K562 (cell line): ENCODE results near the gene AKAP13. TPM values are rescaled to one million over a fixed set of nuclear protein-coding genes. Genes with fewer than 3 reads are reported as not detected.

Experiments
- ATAC-seq: fragments of 200-7000 bp; cut with Tn5 transposase; 3 replicates; pipeline ENCODE4 v1.9.1; 2020; ENCODE audit warnings: moderate library complexity
- BruUV-seq: library from RNA; stranded (reverse); fragments of 400-500 nt; replicated peaks from 2 replicates; lab custom pipeline; 2021; lab: Mats Ljungman, UMichigan
- CTCF ChIA-PET: fragments of 300-600 bp; formaldehyde crosslinking; extraction: SDS; loops from one replicate; lab custom pipeline; 2021; ENCODE audit warnings: low intra/inter-chr PET ratio; lab: Yijun Ruan, JAX
- POLR2A ChIA-PET: fragments of 300-600, 350-650 bp; sonication (Branson Sonifier 250); formaldehyde crosslinking; extraction: SDS; loops from one replicate; lab custom pipeline; 2021; ENCODE audit warnings: antibody characterized with exemption, inconsistent platforms; lab: Yijun Ruan, JAX
- DNase-seq, 4 experiments: peaks; one replicate each; pipeline versions ENCODE4 v3.0.0 to v3.0.0-alpha.2; 2011 to 2018; ENCODE audit warnings: low spot score in 3 of 4, mixed read lengths in 3 of 4; ENCODE audit errors: extremely low read depth in 1 of 4
- FAIRE-seq: peaks from 2 replicates; lab custom pipeline; 2011; peaks lifted over from hg19 to GRCh38; lab: Jason Lieb, UNC
- H2AFZ ChIP-seq: 2 replicates; pipeline ENCODE4 v1.6.0; 2011; ENCODE audit warnings: low read depth, low read length, control low read depth, inconsistent platforms
- H3K27ac ChIP-seq: fragments of 200-600 bp; 3 replicates; pipeline ENCODE4 v1.8.0; 2011; ENCODE audit warnings: low read depth, mild to moderate bottlenecking, control low read depth, inconsistent platforms, low read length, moderate library complexity, mixed read lengths; ENCODE audit errors: extremely low read depth
- H3K27me3 ChIP-seq, 2 experiments: fragments of 300-600 bp in 1 of 2; 2 replicates in 1 of 2; 3 replicates in 1 of 2; pipeline versions ENCODE4 v1.6.0 to v1.8.0; 2011; ENCODE audit warnings: inconsistent platforms in 2 of 2, low read length in 2 of 2, mild to moderate bottlenecking in 1 of 2, mixed read lengths in 1 of 2, moderate library complexity in 1 of 2; ENCODE audit not compliant: control insufficient read depth in 2 of 2, insufficient read depth in 2 of 2
- H3K36me3 ChIP-seq: fragments of 300-600 bp; 3 replicates; pipeline ENCODE4 v1.8.0; 2011; ENCODE audit warnings: mild to moderate bottlenecking, low read length, inconsistent platforms; ENCODE audit not compliant: control insufficient read depth, insufficient read depth
- H3K4me1 ChIP-seq, 2 experiments: fragments of 200-600 bp in 1 of 2; replicated peaks in 1 of 2; 2 replicates in 1 of 2; 3 replicates in 1 of 2; pipeline versions ENCODE4 v1.5.1 to v1.8.0; 2011; ENCODE audit warnings: inconsistent platforms in 2 of 2, low read length in 2 of 2, mild to moderate bottlenecking in 1 of 2, mixed read lengths in 1 of 2, moderate library complexity in 1 of 2; ENCODE audit not compliant: control insufficient read depth in 2 of 2, insufficient read depth in 2 of 2
- H3K4me2 ChIP-seq: 2 replicates; pipeline ENCODE4 v1.6.1; 2011; ENCODE audit warnings: low read length, control low read depth, inconsistent platforms, mixed read lengths; ENCODE audit not compliant: insufficient read depth
- H3K4me3 ChIP-seq: fragments of 200-600 bp; sonication (generic), shearing (Covaris generic); 2 replicates; pipeline ENCODE4 v1.5.1; 2016; ENCODE audit warnings: control low read depth, inconsistent platforms
- H3K79me2 ChIP-seq: fragments of 200-600 bp; 3 replicates; pipeline ENCODE4 v1.8.0; 2011; ENCODE audit warnings: low read length, inconsistent platforms; ENCODE audit not compliant: control insufficient read depth, insufficient read depth
- H3K9ac ChIP-seq, 2 experiments: 2 replicates each; pipeline versions ENCODE4 v1.6.0 to v1.6.1; 2011; ENCODE audit warnings: low read depth in 2 of 2, low read length in 2 of 2, control low read depth in 1 of 2, inconsistent platforms in 1 of 2, mild to moderate bottlenecking in 1 of 2, mixed read lengths in 1 of 2; ENCODE audit not compliant: insufficient read depth in 1 of 2
- H3K9me1 ChIP-seq: one replicate; pipeline ENCODE4 v1.6.0; 2011; ENCODE audit warnings: inconsistent platforms, mild to moderate bottlenecking, low read length, moderate library complexity; ENCODE audit not compliant: control insufficient read depth, insufficient read depth
- H3K9me3 ChIP-seq: replicated peaks from 2 replicates; pipeline ENCODE4 v1.5.1; 2011; ENCODE audit warnings: low read depth, low read length, inconsistent platforms; ENCODE audit not compliant: control insufficient read depth, insufficient read depth
- H4K20me1 ChIP-seq: replicated peaks from 2 replicates; pipeline ENCODE4 v1.6.1; 2011; ENCODE audit warnings: low read length, inconsistent platforms, mixed read lengths; ENCODE audit not compliant: control insufficient read depth, insufficient read depth
- CBFA2T3 ChIP-seq: fragments of 450-650 bp; IDR thresholded peaks from 2 replicates; pipeline ENCODE4 v1.6.1; 2017
- DDX20 ChIP-seq: fragments of 450-650 bp; IDR thresholded peaks from 2 replicates; pipeline ENCODE4 v1.6.1; 2016; ENCODE audit warnings: missing genetic modification characterization, low read depth, mild to moderate bottlenecking, missing compliant biosample characterization, moderate library complexity
- DEAF1 ChIP-seq: fragments of 450-650 bp; formaldehyde crosslinking; IDR thresholded peaks from 2 replicates; pipeline ENCODE4 v1.4.0; 2020; ENCODE audit warnings: mild to moderate bottlenecking, moderate library complexity
- DPF2 ChIP-seq: fragments of 450-650 bp; IDR thresholded peaks from 2 replicates; pipeline ENCODE4 v1.6.1; 2016
- ETS2 ChIP-seq: IDR thresholded peaks from 2 replicates; pipeline ENCODE4 v1.6.1; 2016; ENCODE audit warnings: borderline replicate concordance, missing genetic modification characterization, mild to moderate bottlenecking, moderate library complexity, missing compliant biosample characterization; ENCODE audit not compliant: poor library complexity, severe bottlenecking
- FOXA3 ChIP-seq, 2 experiments: fragments of 450-650 bp in 1 of 2; sonication (generic) in 1 of 2; formaldehyde crosslinking; IDR thresholded peaks in 1 of 2; conservative IDR thresholded peaks in 1 of 2; 2 replicates each; pipeline versions ENCODE4 v1.4.0 to v1.8.0; 2020 to 2022; ENCODE audit warnings: mild to moderate bottlenecking in 2 of 2, missing genetic modification reagents in 1 of 2
- FOXP1 ChIP-seq: sonication (generic); formaldehyde crosslinking; IDR thresholded peaks from 2 replicates; pipeline ENCODE4 v1.8.0; 2022; ENCODE audit warnings: mild to moderate bottlenecking, missing genetic modification reagents
- GABPB2 ChIP-seq: fragments of 250-450 bp; sonication (Bioruptor Pico); conservative IDR thresholded peaks from 2 replicates; pipeline ENCODE4 v1.5.1; 2021; ENCODE audit warnings: mild to moderate bottlenecking
- KAT2B ChIP-seq: IDR thresholded peaks from one replicate; pipeline ENCODE4 v1.6.1; 2012; ENCODE audit warnings: low read depth, mild to moderate bottlenecking, control low read depth, inconsistent platforms, low read length, moderate library complexity
- KDM1A ChIP-seq, 2 experiments: fragments of 450-650 bp; IDR thresholded peaks; 2 replicates each; pipeline ENCODE4 v1.6.1; 2016; ENCODE audit warnings: mild to moderate bottlenecking in 2 of 2
- NFE2L1 ChIP-seq: fragments of 450-650 bp; IDR thresholded peaks from 2 replicates; pipeline ENCODE4 v1.6.1; 2016; ENCODE audit warnings: missing genetic modification characterization, low read depth, mild to moderate bottlenecking, missing compliant biosample characterization, moderate library complexity, borderline replicate concordance
- RBM25 ChIP-seq: fragments of 200-400 bp; formaldehyde crosslinking; IDR thresholded peaks from 2 replicates; pipeline ENCODE4 v1.6.1; 2018; ENCODE audit warnings: low read length, low read depth, moderate library complexity; ENCODE audit not compliant: severe bottlenecking
- SRSF9 ChIP-seq: fragments of 200-400 bp; formaldehyde crosslinking; IDR thresholded peaks from 2 replicates; pipeline ENCODE4 v1.6.1; 2017; ENCODE audit warnings: low read depth, low read length, borderline replicate concordance
- TFE3 ChIP-seq: fragments of 450-650 bp; formaldehyde crosslinking; IDR thresholded peaks from 2 replicates; pipeline ENCODE4 v1.4.0; 2020; ENCODE audit warnings: mild to moderate bottlenecking, mixed read lengths
- ZBTB49 ChIP-seq: sonication (generic); formaldehyde crosslinking; IDR thresholded peaks from 2 replicates; pipeline ENCODE4 v1.8.0; 2022; ENCODE audit warnings: missing genetic modification reagents, mild to moderate bottlenecking, borderline replicate concordance
- ZNF354B ChIP-seq: fragments of 250-450 bp; sonication (Bioruptor Pico); IDR thresholded peaks from 2 replicates; pipeline ENCODE4 v1.4.0; 2020
- WGBS: fragments of 100-300 bp; shearing (Covaris generic); methylation state at CpG from one replicate; pipeline ENCODE4 v1.1.6; 2016; ENCODE audit warnings: low coverage, mixed read lengths; ENCODE audit not compliant: insufficient coverage; ENCODE audit errors: missing lambda C conversion rate; 5-methylcytosine and 5-hydroxymethylcytosine counted together
- in situ Hi-C: fragments of 300-500 bp; cut with MboI; formaldehyde crosslinking; loops from 4 replicates; pipeline ENCODE4 v1.15.0; 2018; ENCODE audit warnings: inconsistent platforms, mixed read lengths
- intact Hi-C: fragments of 100-400 bp; cut with micrococcal nuclease; formaldehyde crosslinking; loops from 2 replicates; pipeline ENCODE4 v1.14.2; 2022
- polyA plus RNA-seq, 8 experiments: library from polyadenylated mRNA; depleted of rRNA in 4 of 8; stranded (reverse) in 5 of 8; unstranded in 3 of 8; fragments of >200 nt; fragmentation: Nextera tagmentation in 2 of 8; fragmentation: Illumina TruSeq in 1 of 8; extraction: Ambion mirVana in 2 of 8; extraction: Trizol in 1 of 8; gene quantifications; 2 replicates each; pipeline versions ENCODE4 v1.2.1 to v1.2.3, GENCODE V29; 2011 to 2014; ENCODE audit warnings: inconsistent platforms in 1 of 8, missing spikeins in 1 of 8
- total RNA-seq, 7 experiments: library from RNA; depleted of rRNA in 6 of 7; stranded (reverse); fragments of >200 nt in 6 of 7; fragmentation: Illumina TruSeq in 2 of 7; extraction: Trizol in 2 of 7; gene quantifications; 2 replicates each; pipeline versions ENCODE4 v1.2.1 to v1.2.3, GENCODE V29; 2011 to 2021; ENCODE audit warnings: low replicate concordance in 1 of 7

Gene AKAP13
- total and polyA plus RNA-seq, 9 of the 15 experiments (the other 6 are each of a cell fraction or from before 2014, with no cell fraction given): 0.03 to 1.7 (median 0.42) TPM

- in situ Hi-C loops: no loop called here
- POLR2A ChIA-PET: no interaction called here
- 0% methylated on average over 3 of the region's 3 CpGs for WGBS
Measured at GRCh38 chr15:85563328-85563727, 182.9 kb downstream of the AKAP13 start.

GRCh38 chr15:85563731-85564130 is 183.3 kb downstream of the AKAP13 start:
- FAIRE-seq (no peak), ATAC-seq (no peak), DNase-seq (no peak)
- no peaks in the 10 kb centered on the region for H3K9me1 ChIP-seq
- POLR2A ChIA-PET: no interaction called here
- in situ Hi-C loops (no loop called here), intact Hi-C loops (no loop called here)
- H3K9me3 ChIP-seq: no peaks in the 10 kb centered on the region
- H3K27ac ChIP-seq: no peak overlapping the region
- CTCF ChIA-PET: no interaction called here
- no peak overlapping the region for H3K4me3 ChIP-seq
- 0% methylated on average over 1 of the region's 1 CpG for WGBS
- H3K36me3 ChIP-seq: no peaks in the 10 kb centered on the region
- no TSS peak for BruUV-seq
- no peaks in the 10 kb centered on the region for H4K20me1 ChIP-seq
- no peaks in the 10 kb centered on the region; a peak in 1 of 5 replicates for H3K27me3 ChIP-seq
- no peak overlapping the region for H3K4me2 ChIP-seq
- H3K9ac ChIP-seq: no peak overlapping the region
- no peaks in the 10 kb centered on the region for H3K79me2 ChIP-seq
- H2AFZ ChIP-seq: no peak overlapping the region
- no peaks in the 10 kb centered on the region for H3K4me1 ChIP-seq
- TF ChIP-seq TFE3 (CRISPR knock-in tag) (no peak), RBM25 (no peak), SRSF9 (no peak), DEAF1 (no peak), ZBTB49 (CRISPR knock-in tag) (no peak)

More at GRCh38 chr15:85563328-85563727, 182.9 kb downstream of the AKAP13 start:
- intact Hi-C loops: no loop called here
- DNase-seq (no peak), FAIRE-seq (no peak), ATAC-seq (no peak)
- Histone ChIP-seq H3K27me3 (no peaks in the 10 kb centered on the region; a peak in 1 of 5 replicates), H3K79me2 (no peaks in the 10 kb centered on the region), H3K4me3 (no peak overlapping the region), H2AFZ (no peak overlapping the region), H4K20me1 (no peaks in the 10 kb centered on the region), H3K4me2 (no peak overlapping the region), H3K9me3 (no peaks in the 10 kb centered on the region), H3K36me3 (no peaks in the 10 kb centered on the region), H3K9ac (no peak overlapping the region), H3K27ac (no peak overlapping the region), H3K9me1 (no peaks in the 10 kb centered on the region), H3K4me1 (no peaks in the 10 kb centered on the region)
- CTCF ChIA-PET: no interaction called here
- TF ChIP-seq FOXP1 (CRISPR knock-in tag): no peak
- no peak for TF ChIP-seq GABPB2 (CRISPR knock-in tag)
- TF ChIP-seq ETS2 (tag): no peak
- TF ChIP-seq FOXA3 (CRISPR knock-in tag; conservative IDR thresholded peaks at IDR 0.05 in 1 of 2, IDR thresholded peaks at IDR 0.05 in 1 of 2): no peak
- no peak for TF ChIP-seq CBFA2T3
- no peak for TF ChIP-seq KAT2B
- TF ChIP-seq NFE2L1 (tag): no peak
- no peak for TF ChIP-seq KDM1A (IDR thresholded peaks at IDR 0.05)
- TF ChIP-seq ZNF354B (CRISPR knock-in tag): no peak
- no peak for TF ChIP-seq DDX20
- no peak for TF ChIP-seq DPF2
- no TSS peak for BruUV-seq
